ENCODE results near the gene FBXL14. TPM values are rescaled to one million over a fixed set of nuclear protein-coding genes. Genes with fewer than 3 reads are reported as not detected.

The FBXL14 gene, protein sequence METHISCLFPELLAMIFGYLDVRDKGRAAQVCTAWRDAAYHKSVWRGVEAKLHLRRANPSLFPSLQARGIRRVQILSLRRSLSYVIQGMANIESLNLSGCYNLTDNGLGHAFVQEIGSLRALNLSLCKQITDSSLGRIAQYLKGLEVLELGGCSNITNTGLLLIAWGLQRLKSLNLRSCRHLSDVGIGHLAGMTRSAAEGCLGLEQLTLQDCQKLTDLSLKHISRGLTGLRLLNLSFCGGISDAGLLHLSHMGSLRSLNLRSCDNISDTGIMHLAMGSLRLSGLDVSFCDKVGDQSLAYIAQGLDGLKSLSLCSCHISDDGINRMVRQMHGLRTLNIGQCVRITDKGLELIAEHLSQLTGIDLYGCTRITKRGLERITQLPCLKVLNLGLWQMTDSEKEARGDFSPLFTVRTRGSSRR
- 10.3 TPM for polyA plus RNA-seq
- long read RNA-seq, donor 1, result 0 reads
- long read RNA-seq, donor 2, result 0 reads
- long read RNA-seq, donor 3, result 0 reads
- long read RNA-seq, donor 4, result 0 reads
- long read RNA-seq, donor 5, result 0 reads
- long read RNA-seq, donor 6, result 0 reads
- long read RNA-seq, donor 7, result 0 reads
- long read RNA-seq, donor 8, result 0 reads
- long read RNA-seq, donor 9, result 0 reads
- long read RNA-seq, donor 10, result 0 reads
- long read RNA-seq, donor 11, result 0 reads

DNA sequence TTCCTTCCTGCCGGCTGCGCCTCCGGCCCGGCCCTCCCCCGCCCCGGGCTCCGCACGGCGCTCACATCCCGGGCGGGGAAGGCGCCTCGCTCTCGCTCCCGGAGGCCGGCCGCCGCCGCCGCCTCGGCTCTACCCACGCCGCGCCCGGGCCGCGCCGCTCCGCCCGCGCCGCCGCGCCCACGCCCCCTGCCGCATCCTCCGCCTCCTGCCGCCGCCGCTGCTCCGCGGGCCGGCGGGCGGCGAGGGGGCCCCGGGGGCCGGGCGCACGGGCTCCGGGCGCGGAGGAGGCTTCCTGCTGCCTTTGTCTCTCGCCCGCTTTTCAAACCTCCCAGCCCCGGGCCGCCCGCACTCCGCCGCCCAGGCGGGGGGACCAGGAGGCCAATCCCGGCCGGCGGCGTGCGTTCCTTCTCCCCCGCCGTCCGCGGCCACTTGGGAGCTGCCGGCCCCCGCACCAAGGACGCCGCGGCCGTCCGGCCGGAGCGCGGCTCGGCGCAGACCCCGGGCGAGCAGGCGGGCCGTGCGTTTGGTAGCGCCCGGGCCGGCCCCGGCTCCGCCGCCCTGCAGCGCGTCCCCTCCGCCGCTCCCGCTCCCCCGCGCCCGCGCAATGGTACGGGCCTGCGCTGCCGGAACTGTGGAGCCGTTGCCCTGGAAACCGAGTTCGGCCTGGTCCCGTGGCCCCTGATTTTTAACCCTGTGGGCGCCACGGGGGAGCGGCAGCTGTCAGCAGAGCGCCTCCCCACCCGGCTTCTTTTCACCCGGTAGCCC, at the start of gene FBXL14:
TSS of gene FBXL14 (minus strand) at position 321 of the 765 bp plus-strand sequence. CDS start 515 bp downstream, outside the sequence.
- no peaks in the 10 kb centered on the region for H3K9me3 ChIP-seq (ENCODE audit: control insufficient read depth, low read depth, low read length)
- peak within 1 kb of the TSS; percentile 70 for H3K4me3 ChIP-seq (ENCODE audit: low read length)
- H3K27me3 ChIP-seq (ENCODE audit: control insufficient read depth, insufficient read depth, low read length), result no peaks in the 10 kb centered on the region
- peak within 1 kb of the TSS; percentile 90 for H3K27ac ChIP-seq (ENCODE audit: low read length)
- peaks cover 37% of the 10 kb centered on the region for H3K4me1 ChIP-seq (ENCODE audit: control insufficient read depth, insufficient read depth, low read length)
- DNase-seq, result peak; percentile 86 to 94
- H3K36me3 ChIP-seq (ENCODE audit: control insufficient read depth, insufficient read depth, low read length), result no peaks in the 10 kb centered on the region
- WGBS (ENCODE audit: insufficient coverage, low lambda C conversion rate), result 10% methylated on average over 2 of the region's 115 CpGs

DNA sequence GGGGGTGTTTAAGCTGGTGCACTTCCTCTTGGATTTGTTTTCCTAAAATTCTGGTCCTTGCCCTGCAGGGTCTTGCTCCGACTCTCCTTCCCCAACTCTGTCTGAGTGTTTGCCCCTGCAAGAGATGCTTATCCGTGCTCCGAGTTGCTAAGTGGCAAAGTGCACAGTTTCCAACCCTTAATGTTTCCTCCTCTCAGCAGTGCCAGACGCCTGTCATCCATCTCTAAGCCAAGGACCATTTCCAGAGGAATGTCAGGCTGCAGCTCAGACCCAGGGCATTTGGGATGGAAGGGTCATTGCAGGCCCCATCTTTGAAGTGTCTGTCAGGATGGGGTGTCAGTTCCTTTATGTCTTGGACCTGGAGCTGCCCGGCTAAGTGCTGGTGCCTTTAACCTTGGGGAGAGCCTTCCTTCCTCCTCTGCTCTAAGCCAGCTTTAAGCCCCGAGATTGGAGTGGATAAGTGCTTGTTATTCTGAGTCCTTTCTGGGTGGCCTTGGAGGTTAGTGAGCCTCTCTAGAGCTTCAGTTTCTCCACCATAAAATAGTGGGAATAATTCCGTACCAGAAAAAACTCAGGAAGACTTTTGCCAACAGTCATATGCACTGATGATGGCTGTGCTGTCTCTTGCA, 49.6 kb upstream of the FBXL14 start:
- no CpG with 5 or more reads among the region's 7 CpGs for WGBS (ENCODE audit: insufficient coverage, low lambda C conversion rate)
- Histone ChIP-seq H3K27ac (ENCODE audit: low read length) (peak overlapping the region; percentile 8), H3K4me3 (ENCODE audit: low read length) (no peak overlapping the region), H3K36me3 (ENCODE audit: control insufficient read depth, insufficient read depth, low read length) (peaks cover 10% of the 10 kb centered on the region), H3K9me3 (ENCODE audit: control insufficient read depth, low read depth, low read length) (no peaks in the 10 kb centered on the region), H3K27me3 (ENCODE audit: control insufficient read depth, insufficient read depth, low read length) (no peaks in the 10 kb centered on the region), H3K4me1 (ENCODE audit: control insufficient read depth, insufficient read depth, low read length) (peaks cover 10% of the 10 kb centered on the region)
- DNase-seq, result no peak

DNA sequence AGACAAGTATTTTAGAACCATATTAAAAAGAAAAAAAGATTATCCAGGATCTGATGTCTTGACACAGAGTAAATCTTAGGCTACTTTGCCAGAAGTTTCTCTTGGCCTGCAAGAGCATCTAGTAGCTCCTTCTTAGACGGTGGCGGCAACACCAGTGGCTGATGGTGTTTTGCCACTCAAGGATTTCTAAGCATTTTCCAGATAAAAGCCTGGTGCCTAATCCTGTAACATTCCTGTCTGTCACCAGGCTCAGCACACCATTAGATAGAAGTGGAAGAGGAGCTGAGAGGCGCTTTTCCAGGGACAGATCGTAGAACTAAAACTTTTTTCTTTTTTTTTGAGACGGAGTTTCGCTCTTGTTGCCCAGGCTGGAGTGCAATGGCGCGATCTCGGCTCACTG, 48.7 kb upstream of the FBXL14 start:
- Histone ChIP-seq H3K27me3 (ENCODE audit: control insufficient read depth, insufficient read depth, low read length) (no peaks in the 10 kb centered on the region), H3K27ac (ENCODE audit: low read length) (no peak overlapping the region), H3K36me3 (ENCODE audit: control insufficient read depth, insufficient read depth, low read length) (peaks cover 8% of the 10 kb centered on the region), H3K4me1 (ENCODE audit: control insufficient read depth, insufficient read depth, low read length) (peaks cover 10% of the 10 kb centered on the region), H3K4me3 (ENCODE audit: low read length) (no peak overlapping the region), H3K9me3 (ENCODE audit: control insufficient read depth, low read depth, low read length) (no peaks in the 10 kb centered on the region)
- no peak for DNase-seq
- WGBS (ENCODE audit: insufficient coverage, low lambda C conversion rate), result no CpG with 5 or more reads among the region's 9 CpGs

DNA sequence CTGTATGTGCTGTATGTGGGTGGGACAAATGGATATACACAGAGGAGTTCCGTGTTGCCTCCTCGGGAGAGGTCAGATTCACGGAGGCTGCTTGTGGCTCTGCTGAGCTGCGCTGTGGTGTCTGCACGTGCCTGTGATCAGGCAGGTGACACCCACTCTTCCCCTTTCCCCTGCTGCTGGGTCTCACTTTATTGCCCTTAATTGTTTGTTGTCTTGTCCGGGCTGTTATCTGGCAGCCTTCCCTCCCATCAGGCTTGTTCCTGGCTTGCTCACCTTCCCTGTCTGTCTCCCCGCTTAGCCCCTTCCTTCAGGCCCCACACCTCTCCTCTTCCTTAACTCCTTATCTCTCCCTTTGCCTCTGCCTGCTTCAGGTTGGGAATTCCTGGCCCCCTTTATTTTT, 48.1 kb upstream of the FBXL14 start:
- H3K36me3 ChIP-seq (ENCODE audit: control insufficient read depth, insufficient read depth, low read length), result peaks cover 8% of the 10 kb centered on the region
- peaks cover 10% of the 10 kb centered on the region for H3K4me1 ChIP-seq (ENCODE audit: control insufficient read depth, insufficient read depth, low read length)
- WGBS (ENCODE audit: insufficient coverage, low lambda C conversion rate), result 29% methylated on average over 1 of the region's 7 CpGs
- no peaks in the 10 kb centered on the region for H3K27me3 ChIP-seq (ENCODE audit: control insufficient read depth, insufficient read depth, low read length)
- no peaks in the 10 kb centered on the region for H3K9me3 ChIP-seq (ENCODE audit: control insufficient read depth, low read depth, low read length)
- DNase-seq, result peak in 1 of 2 donors; percentile 60
- no peak overlapping the region for H3K27ac ChIP-seq (ENCODE audit: low read length)
- H3K4me3 ChIP-seq (ENCODE audit: low read length), result no peak overlapping the region

DNA sequence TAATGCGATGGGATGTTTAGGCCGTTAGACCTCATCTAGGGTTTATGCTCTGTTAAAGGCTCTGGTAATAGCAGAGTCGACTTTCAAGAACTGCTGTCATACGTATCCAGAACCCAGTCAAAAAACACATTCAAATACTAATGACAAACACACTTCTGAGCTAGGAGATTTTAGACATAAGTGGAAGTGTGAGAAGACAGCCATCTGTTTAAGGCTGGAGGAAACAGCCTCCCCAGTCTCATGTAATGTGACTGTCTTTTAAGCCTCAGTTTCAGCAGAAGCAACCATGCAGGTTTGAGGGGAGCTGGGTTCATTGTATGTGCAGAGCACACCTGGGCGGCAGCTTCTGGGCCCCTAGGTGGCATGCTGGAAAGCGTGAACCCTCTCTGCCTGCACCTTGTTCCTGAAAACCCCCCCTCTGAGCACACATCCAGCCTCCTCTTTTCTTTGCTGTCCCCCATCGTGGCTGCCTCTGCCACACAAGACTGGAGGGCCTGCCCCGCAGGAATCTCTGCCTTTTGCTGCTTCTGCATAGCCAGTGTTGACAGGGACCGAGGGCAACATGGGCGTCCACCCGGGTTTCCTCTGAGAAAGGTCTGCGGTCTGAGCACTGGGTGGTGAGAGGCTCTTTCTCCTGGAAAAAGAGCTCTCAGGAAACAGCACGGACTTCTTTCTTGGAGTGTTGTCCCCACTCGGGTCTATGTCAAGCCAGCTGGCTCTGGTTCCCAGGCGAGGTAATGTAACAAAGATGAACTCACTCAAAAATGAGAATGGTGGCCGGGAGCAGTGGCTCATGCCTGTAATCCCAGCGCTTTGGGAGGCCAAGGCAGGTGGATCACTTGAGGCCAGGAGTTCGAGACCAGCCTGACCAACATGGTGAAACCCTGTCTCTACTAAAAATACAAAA, 46.2 kb upstream of the FBXL14 start:
- Histone ChIP-seq H3K36me3 (ENCODE audit: control insufficient read depth, insufficient read depth, low read length) (no peaks in the 10 kb centered on the region), H3K27ac (ENCODE audit: low read length) (no peak overlapping the region), H3K27me3 (ENCODE audit: control insufficient read depth, insufficient read depth, low read length) (no peaks in the 10 kb centered on the region), H3K4me1 (ENCODE audit: control insufficient read depth, insufficient read depth, low read length) (peaks cover 10% of the 10 kb centered on the region), H3K9me3 (ENCODE audit: control insufficient read depth, low read depth, low read length) (no peaks in the 10 kb centered on the region), H3K4me3 (ENCODE audit: low read length) (no peak overlapping the region)
- no CpG with 5 or more reads among the region's 18 CpGs for WGBS (ENCODE audit: insufficient coverage, low lambda C conversion rate)
- DNase-seq, result no peak

DNA sequence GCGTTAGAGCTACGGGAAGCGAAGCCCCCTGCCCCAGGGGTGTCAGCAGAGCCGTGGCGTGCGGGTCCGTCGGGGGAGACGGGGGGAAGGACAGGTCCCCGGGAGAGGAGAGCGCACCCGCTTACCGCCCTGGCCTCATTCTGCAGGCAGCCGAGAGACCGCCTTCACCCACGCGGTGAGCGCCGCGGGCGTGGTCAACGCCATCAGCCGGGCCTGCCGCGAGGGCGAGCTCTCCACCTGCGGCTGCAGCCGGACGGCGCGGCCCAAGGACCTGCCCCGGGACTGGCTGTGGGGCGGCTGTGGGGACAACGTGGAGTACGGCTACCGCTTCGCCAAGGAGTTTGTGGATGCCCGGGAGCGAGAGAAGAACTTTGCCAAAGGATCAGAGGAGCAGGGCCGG, 45.2 kb upstream of the FBXL14 start:
- no peak overlapping the region for H3K4me3 ChIP-seq (ENCODE audit: low read length)
- no peaks in the 10 kb centered on the region for H3K36me3 ChIP-seq (ENCODE audit: control insufficient read depth, insufficient read depth, low read length)
- no peaks in the 10 kb centered on the region for H3K9me3 ChIP-seq (ENCODE audit: control insufficient read depth, low read depth, low read length)
- peaks cover 11% of the 10 kb centered on the region for H3K4me1 ChIP-seq (ENCODE audit: control insufficient read depth, insufficient read depth, low read length)
- H3K27ac ChIP-seq (ENCODE audit: low read length), result no peak overlapping the region
- no peak for DNase-seq
- no peaks in the 10 kb centered on the region for H3K27me3 ChIP-seq (ENCODE audit: control insufficient read depth, insufficient read depth, low read length)
- WGBS (ENCODE audit: insufficient coverage, low lambda C conversion rate), result no CpG with 5 or more reads among the region's 40 CpGs

GRCh38 chr12:1638203-1638602, 43.8 kb upstream of the FBXL14 start:
- Histone ChIP-seq H3K27ac (ENCODE audit: low read length) (no peak overlapping the region), H3K4me3 (ENCODE audit: low read length) (no peak overlapping the region), H3K36me3 (ENCODE audit: control insufficient read depth, insufficient read depth, low read length) (no peaks in the 10 kb centered on the region), H3K4me1 (ENCODE audit: control insufficient read depth, insufficient read depth, low read length) (peaks cover 23% of the 10 kb centered on the region), H3K9me3 (ENCODE audit: control insufficient read depth, low read depth, low read length) (no peaks in the 10 kb centered on the region), H3K27me3 (ENCODE audit: control insufficient read depth, insufficient read depth, low read length) (no peaks in the 10 kb centered on the region)
- WGBS (ENCODE audit: insufficient coverage, low lambda C conversion rate), result no CpG with 5 or more reads among the region's 5 CpGs
- DNase-seq, result no peak

DNA sequence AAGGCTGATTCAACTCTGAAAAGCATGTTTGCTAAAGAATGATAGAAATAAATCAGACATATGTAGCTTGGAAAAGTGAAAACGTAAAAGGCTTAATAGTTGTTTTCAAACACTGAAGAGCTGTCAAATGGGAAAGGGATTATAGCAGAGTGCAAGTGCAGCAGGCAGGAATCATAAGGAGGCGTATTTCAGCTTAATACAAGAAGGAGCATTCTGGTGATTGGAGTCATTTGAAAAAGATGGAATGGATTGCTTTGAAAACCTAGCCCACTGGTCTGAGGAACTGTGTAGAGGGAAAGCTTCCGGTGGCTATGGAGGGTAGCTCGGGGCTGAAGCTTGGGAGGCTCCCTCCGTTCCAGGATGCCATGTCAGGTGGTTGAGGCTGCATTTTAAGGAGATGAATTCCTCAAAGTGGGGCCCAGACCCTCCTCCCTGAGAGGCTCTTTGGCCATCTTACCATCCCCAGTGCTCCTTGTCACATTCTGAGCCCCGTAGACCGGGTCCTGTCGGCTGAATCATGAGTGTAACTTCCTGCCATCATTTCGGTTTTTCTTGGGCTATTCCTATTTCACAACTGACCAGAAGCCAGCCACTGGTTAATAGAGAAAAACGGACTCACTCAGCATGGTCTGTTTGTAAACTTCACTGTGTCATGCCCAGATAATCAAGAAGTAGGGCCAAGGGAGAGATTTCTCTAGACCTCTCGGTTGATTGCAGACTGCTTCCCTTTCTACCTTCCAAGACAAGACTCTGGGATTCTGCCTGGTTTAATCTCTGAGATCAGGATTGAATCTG, 41.1 kb upstream of the FBXL14 start:
- 89% methylated on average over 2 of the region's 11 CpGs for WGBS (ENCODE audit: insufficient coverage, low lambda C conversion rate)
- H3K36me3 ChIP-seq (ENCODE audit: control insufficient read depth, insufficient read depth, low read length), result no peaks in the 10 kb centered on the region
- DNase-seq, result no peak
- peaks cover 34% of the 10 kb centered on the region for H3K4me1 ChIP-seq (ENCODE audit: control insufficient read depth, insufficient read depth, low read length)
- H3K27me3 ChIP-seq (ENCODE audit: control insufficient read depth, insufficient read depth, low read length), result peaks cover 7% of the 10 kb centered on the region
- H3K27ac ChIP-seq (ENCODE audit: low read length), result no peak overlapping the region
- H3K4me3 ChIP-seq (ENCODE audit: low read length), result no peak overlapping the region
- no peaks in the 10 kb centered on the region for H3K9me3 ChIP-seq (ENCODE audit: control insufficient read depth, low read depth, low read length)

- H3K36me3 ChIP-seq (ENCODE audit: control insufficient read depth, insufficient read depth, low read length), result no peaks in the 10 kb centered on the region
- peaks cover 7% of the 10 kb centered on the region for H3K27me3 ChIP-seq (ENCODE audit: control insufficient read depth, insufficient read depth, low read length)
- peaks cover 40% of the 10 kb centered on the region for H3K4me1 ChIP-seq (ENCODE audit: control insufficient read depth, insufficient read depth, low read length)
- DNase-seq, result peak in 1 of 2 donors; percentile 60
- H3K9me3 ChIP-seq (ENCODE audit: control insufficient read depth, low read depth, low read length), result no peaks in the 10 kb centered on the region
- no peak overlapping the region for H3K27ac ChIP-seq (ENCODE audit: low read length)
- H3K4me3 ChIP-seq (ENCODE audit: low read length), result no peak overlapping the region
- WGBS (ENCODE audit: insufficient coverage, low lambda C conversion rate), result no CpG with 5 or more reads among the region's 16 CpGs
These were observed 40.3 kb upstream of the FBXL14 start for GRCh38 chr12:1634590-1635191.
